Fibroblast of lung (primary cell): ENCODE data around the gene NRGN. TPM values are rescaled to one million over a fixed set of nuclear protein-coding genes. Genes with fewer than 3 reads are reported as not detected.

Experiments
- DNase-seq, 2 donors: peaks; one replicate each; pipeline versions ENCODE4 v3.0.0 to v3.0.0-alpha.2; 2010; ENCODE audit warnings: low read depth in 2 of 2
- H2AFZ ChIP-seq: 2 replicates; pipeline ENCODE4 v1.5.1; 2012; ENCODE audit warnings: low read length, control low read depth, inconsistent platforms
- H3K27ac ChIP-seq: 2 replicates; pipeline ENCODE4 v1.5.1; 2011; ENCODE audit warnings: low read length, control low read depth; ENCODE audit not compliant: insufficient read depth
- H3K27me3 ChIP-seq: 2 replicates; pipeline ENCODE4 v1.5.1; 2011; ENCODE audit warnings: mild to moderate bottlenecking, low read length; ENCODE audit not compliant: control insufficient read depth, insufficient read depth
- H3K36me3 ChIP-seq: 2 replicates; pipeline ENCODE4 v1.5.1; 2011; ENCODE audit warnings: low read length; ENCODE audit not compliant: control insufficient read depth, insufficient read depth
- H3K4me1 ChIP-seq: 2 replicates; pipeline ENCODE4 v1.5.1; 2011; ENCODE audit warnings: low read length; ENCODE audit not compliant: control insufficient read depth, insufficient read depth; ENCODE audit errors: extremely low read depth
- H3K4me2 ChIP-seq: 2 replicates; pipeline ENCODE4 v1.5.1; 2011; ENCODE audit warnings: low read length, control low read depth; ENCODE audit not compliant: insufficient read depth; ENCODE audit errors: extremely low read depth
- H3K4me3 ChIP-seq, 4 experiments: fragments of 200-600 bp in 1 of 4; sonication (generic) in 1 of 4; replicated peaks in 1 of 4; 2 replicates each; pipeline ENCODE4 v1.5.1; 2011 to 2016; ENCODE audit warnings: low read length in 4 of 4, low read depth in 3 of 4, mild to moderate bottlenecking in 3 of 4, control low read depth in 2 of 4, inconsistent platforms in 1 of 4, mixed read lengths in 1 of 4; ENCODE audit not compliant: insufficient read depth in 1 of 4; ENCODE audit errors: control extremely low read depth in 1 of 4
- H3K79me2 ChIP-seq: 2 replicates; pipeline ENCODE4 v1.5.1; 2012; ENCODE audit warnings: mild to moderate bottlenecking, low read length, inconsistent platforms; ENCODE audit not compliant: control insufficient read depth, insufficient read depth
- H3K9ac ChIP-seq: 2 replicates; pipeline ENCODE4 v1.5.1; 2011; ENCODE audit warnings: mild to moderate bottlenecking, low read length, control low read depth; ENCODE audit not compliant: insufficient read depth
- H3K9me3 ChIP-seq: 2 replicates; pipeline ENCODE4 v1.5.1; 2012; ENCODE audit warnings: low read depth, low read length; ENCODE audit not compliant: control insufficient read depth, insufficient read depth
- H4K20me1 ChIP-seq: 2 replicates; pipeline ENCODE4 v1.5.1; 2011; ENCODE audit warnings: low read length; ENCODE audit not compliant: control insufficient read depth, insufficient read depth; ENCODE audit errors: extremely low read depth
- EZH2 ChIP-seq: IDR thresholded peaks from 2 replicates; pipeline ENCODE4 v1.5.1; 2012; ENCODE audit warnings: low read length, control low read depth, mild to moderate bottlenecking; ENCODE audit errors: missing control alignments
- polyA plus RNA-seq, 2 donors: library from polyadenylated mRNA; depleted of rRNA in 1 of 2; stranded (reverse) in 1 of 2; unstranded in 1 of 2; fragments of >200 nt; gene quantifications; 2 replicates each; pipeline ENCODE4 v1.2.1, GENCODE V29; 2011 to 2012; ENCODE audit warnings: missing spikeins in 1 of 2
- total RNA-seq: library from RNA; depleted of rRNA; stranded (reverse); fragments of >200 nt; gene quantifications from 2 replicates; pipeline ENCODE4 v1.2.1, GENCODE V29; 2014
- TF ChIP-seq, protein P1 (sequence below), 2 donors: IDR thresholded peaks in 1 of 2; conservative IDR thresholded peaks in 1 of 2; 1 replicate in 1 of 2; 2 replicates in 1 of 2; pipeline ENCODE4 v1.5.1; 2011 to 2012; ENCODE audit warnings: low read length in 2 of 2, control low read depth in 1 of 2, inconsistent platforms in 1 of 2, low read depth in 1 of 2, mild to moderate bottlenecking in 1 of 2

Gene NRGN
- total and polyA plus RNA-seq, 2 donors (not counting 1 experiment from before 2014, with no cell fraction given): 0.17 to 4.9 TPM

GRCh38 chr11:124718801-124719200 is 20.9 kb upstream of the NRGN start:
- peak; percentile 82 for TF ChIP-seq EZH2
- TF ChIP-seq, protein P1, sequence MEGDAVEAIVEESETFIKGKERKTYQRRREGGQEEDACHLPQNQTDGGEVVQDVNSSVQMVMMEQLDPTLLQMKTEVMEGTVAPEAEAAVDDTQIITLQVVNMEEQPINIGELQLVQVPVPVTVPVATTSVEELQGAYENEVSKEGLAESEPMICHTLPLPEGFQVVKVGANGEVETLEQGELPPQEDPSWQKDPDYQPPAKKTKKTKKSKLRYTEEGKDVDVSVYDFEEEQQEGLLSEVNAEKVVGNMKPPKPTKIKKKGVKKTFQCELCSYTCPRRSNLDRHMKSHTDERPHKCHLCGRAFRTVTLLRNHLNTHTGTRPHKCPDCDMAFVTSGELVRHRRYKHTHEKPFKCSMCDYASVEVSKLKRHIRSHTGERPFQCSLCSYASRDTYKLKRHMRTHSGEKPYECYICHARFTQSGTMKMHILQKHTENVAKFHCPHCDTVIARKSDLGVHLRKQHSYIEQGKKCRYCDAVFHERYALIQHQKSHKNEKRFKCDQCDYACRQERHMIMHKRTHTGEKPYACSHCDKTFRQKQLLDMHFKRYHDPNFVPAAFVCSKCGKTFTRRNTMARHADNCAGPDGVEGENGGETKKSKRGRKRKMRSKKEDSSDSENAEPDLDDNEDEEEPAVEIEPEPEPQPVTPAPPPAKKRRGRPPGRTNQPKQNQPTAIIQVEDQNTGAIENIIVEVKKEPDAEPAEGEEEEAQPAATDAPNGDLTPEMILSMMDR (conservative IDR thresholded peaks at IDR 0.05 in 1 of 2, IDR thresholded peaks at IDR 0.05 in 1 of 2; ENCODE audit: low read depth in 1 of 2, low read length in 2 of 2): no peak
- H4K20me1 ChIP-seq: no peaks in the 10 kb centered on the region
- no peaks in the 10 kb centered on the region for H3K36me3 ChIP-seq
- no peak overlapping the region for H3K27ac ChIP-seq
- H3K9me3 ChIP-seq: no peaks in the 10 kb centered on the region
- H3K4me1 ChIP-seq: no peaks in the 10 kb centered on the region
- H3K9ac ChIP-seq: no peak overlapping the region
- no peaks in the 10 kb centered on the region for H3K79me2 ChIP-seq
- DNase-seq: no peak
- H3K4me2 ChIP-seq: peak overlapping the region; percentile 40
- H2AFZ ChIP-seq: no peak overlapping the region
- H3K4me3 ChIP-seq: no peak overlapping the region
- peaks cover 43% of the 10 kb centered on the region for H3K27me3 ChIP-seq

- H3K9ac ChIP-seq: no peak overlapping the region
- H2AFZ ChIP-seq: no peak overlapping the region
- H3K27ac ChIP-seq: no peak overlapping the region
- H3K4me1 ChIP-seq: no peaks in the 10 kb centered on the region
- no peak overlapping the region for H3K4me3 ChIP-seq
- peaks cover 49% of the 10 kb centered on the region for H3K27me3 ChIP-seq
- no peak overlapping the region for H3K4me2 ChIP-seq
- DNase-seq: no peak
- no peak for TF ChIP-seq EZH2
- no peaks in the 10 kb centered on the region for H3K9me3 ChIP-seq
- no peaks in the 10 kb centered on the region for H4K20me1 ChIP-seq
- H3K36me3 ChIP-seq: no peaks in the 10 kb centered on the region
- H3K79me2 ChIP-seq: no peaks in the 10 kb centered on the region
These were observed 20.2 kb upstream of the NRGN start for GRCh38 chr11:124719534-124719933.

DNA sequence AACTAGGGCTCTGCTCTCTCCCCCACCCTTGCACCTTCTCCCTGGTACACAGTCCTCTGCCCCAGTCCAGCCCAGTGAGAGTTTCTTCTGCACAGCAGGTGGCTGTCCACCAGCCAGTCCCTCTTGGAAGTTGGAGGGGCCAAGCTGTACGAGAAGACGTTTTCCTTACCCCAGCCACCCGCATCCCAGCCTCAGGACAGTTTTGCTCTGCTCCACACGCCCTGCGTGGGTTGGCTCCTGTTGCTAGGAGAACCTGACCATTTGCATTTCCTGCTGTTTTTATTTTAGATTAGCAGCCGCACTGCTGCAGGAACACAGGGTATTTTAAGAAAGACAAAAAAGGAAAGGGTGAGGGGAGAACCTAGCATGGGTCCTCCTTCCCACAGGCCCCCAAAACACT is 17.6 kb upstream of the NRGN start:
- no peak for DNase-seq
- Histone ChIP-seq H3K9ac (no peak overlapping the region), H2AFZ (no peak overlapping the region), H3K4me2 (no peak overlapping the region), H4K20me1 (no peaks in the 10 kb centered on the region), H3K36me3 (no peaks in the 10 kb centered on the region), H3K9me3 (no peaks in the 10 kb centered on the region), H3K4me1 (peaks cover 3% of the 10 kb centered on the region), H3K27me3 (peaks cover 52% of the 10 kb centered on the region), H3K27ac (no peak overlapping the region), H3K4me3 (no peak overlapping the region), H3K79me2 (no peaks in the 10 kb centered on the region)
- TF ChIP-seq, protein P1 (conservative IDR thresholded peaks at IDR 0.05 in 1 of 2, IDR thresholded peaks at IDR 0.05 in 1 of 2; ENCODE audit: low read depth in 1 of 2, low read length in 2 of 2): no peak
- TF ChIP-seq EZH2: no peak
